ENCODE measurements around the gene IL20.
"Not testable (repeated sequence)": the region's sequence is repeated elsewhere in the genome, so short reads cannot be mapped to it uniquely, and the experiment has no call there.

The IL20 gene

GRCh38 chr1:206847337-206847834, 18.0 kb upstream of the IL20 start:
- in situ Hi-C loops (cut with MboI; ENCODE audit: low sequenced_read_pairs, unreplicated experiment) = no loop called here
- no peak for TF ChIP-seq CTCF (IDR thresholded peaks at IDR 0.05; ENCODE audit: borderline replicate concordance, control extremely low read depth, extremely low read depth, insufficient read depth, missing control alignments)
- DNase-seq (ENCODE audit: low spot score) = no peak

DNA sequence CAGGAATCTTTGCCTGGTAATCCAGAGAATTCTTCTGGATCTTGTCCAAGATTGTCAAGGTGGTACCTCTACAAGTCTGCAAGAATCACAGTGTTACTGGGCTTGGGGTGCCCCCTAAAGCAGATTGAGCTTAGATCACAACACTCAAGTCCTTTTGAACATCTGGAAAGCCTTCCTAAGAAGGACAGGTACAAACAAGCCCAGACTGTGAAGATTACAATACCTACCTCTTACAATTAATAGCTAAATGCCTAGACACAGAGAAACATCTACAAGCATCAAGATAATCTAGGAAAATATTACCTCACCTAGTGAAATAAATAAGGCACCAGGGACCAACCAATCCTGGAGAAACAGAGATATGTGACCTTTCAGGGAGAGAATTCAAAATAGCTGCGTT, 17.5 kb upstream of the IL20 start:
- DNase-seq (ENCODE audit: low spot score) = no peak
- in situ Hi-C loops (cut with MboI; ENCODE audit: low sequenced_read_pairs, unreplicated experiment) = no loop called here
- TF ChIP-seq CTCF (IDR thresholded peaks at IDR 0.05; ENCODE audit: borderline replicate concordance, control extremely low read depth, extremely low read depth, insufficient read depth, missing control alignments) = no peak

DNA sequence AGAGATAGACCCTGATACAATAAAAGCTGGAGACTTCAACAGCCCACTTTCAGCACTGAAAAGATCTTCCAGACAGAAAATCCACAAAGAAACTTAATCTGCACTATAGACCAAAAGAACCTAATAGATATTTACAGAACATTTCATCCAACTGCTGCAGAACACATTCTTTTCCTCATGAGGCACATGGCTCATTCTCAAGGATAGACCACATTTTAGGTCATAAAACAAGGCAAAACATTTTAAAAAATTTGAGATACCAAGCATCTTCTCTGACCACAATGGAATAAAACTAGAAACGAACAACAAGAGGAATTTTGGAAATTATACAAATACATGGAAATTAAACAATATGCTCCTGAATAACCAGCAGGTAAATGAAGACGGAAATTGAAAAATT, 15.0 kb upstream of the IL20 start:
- DNase-seq (ENCODE audit: low spot score) = no peak

GRCh38 chr1:206851341-206852010, 13.9 kb upstream of the IL20 start:
- no peak for TF ChIP-seq CTCF (IDR thresholded peaks at IDR 0.05; ENCODE audit: borderline replicate concordance, control extremely low read depth, extremely low read depth, insufficient read depth, missing control alignments)
- in situ Hi-C loops (cut with MboI; ENCODE audit: low sequenced_read_pairs, unreplicated experiment) = no loop called here
- no peak for DNase-seq (ENCODE audit: low spot score)

More for the DNA sequence above, 15.0 kb upstream of the IL20 start:
- no peak for TF ChIP-seq CTCF (IDR thresholded peaks at IDR 0.05; ENCODE audit: borderline replicate concordance, control extremely low read depth, extremely low read depth, insufficient read depth, missing control alignments)
- in situ Hi-C loops (cut with MboI; ENCODE audit: low sequenced_read_pairs, unreplicated experiment) = no loop called here

- DNase-seq (ENCODE audit: low spot score); in situ Hi-C loops (cut with MboI; ENCODE audit: low sequenced_read_pairs, unreplicated experiment): not testable (repeated sequence)
These were observed 12.8 kb upstream of the IL20 start for GRCh38 chr1:206852662-206853061.

DNA sequence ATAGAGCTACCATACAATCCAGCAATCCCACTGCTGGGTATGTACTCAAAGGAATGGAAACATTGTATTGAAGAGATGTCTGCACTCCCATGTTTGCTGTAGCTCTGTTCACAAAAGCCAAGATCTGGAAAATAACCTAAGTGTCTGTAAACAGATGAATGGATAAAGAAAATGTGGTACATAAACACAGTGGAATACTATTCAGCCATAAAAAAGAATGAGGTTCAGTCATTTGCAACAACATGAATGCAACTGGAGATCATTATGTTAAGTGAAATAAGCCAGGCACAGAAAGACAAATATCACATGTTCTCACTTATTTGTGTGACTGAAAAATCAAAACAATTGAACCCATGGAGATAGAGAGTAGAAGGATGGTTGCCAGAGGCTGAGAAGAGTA, 11.7 kb upstream of the IL20 start:
- in situ Hi-C loops (cut with MboI; ENCODE audit: low sequenced_read_pairs, unreplicated experiment); DNase-seq (ENCODE audit: low spot score): not testable (repeated sequence)

- no peak for DNase-seq (ENCODE audit: low spot score)
- TF ChIP-seq CTCF (IDR thresholded peaks at IDR 0.05; ENCODE audit: borderline replicate concordance, control extremely low read depth, extremely low read depth, insufficient read depth, missing control alignments) = no peak
- in situ Hi-C loops (cut with MboI; ENCODE audit: low sequenced_read_pairs, unreplicated experiment) = no loop called here
These were observed 10.9 kb upstream of the IL20 start for GRCh38 chr1:206854401-206855129.

Measured in GM13976 (cell line).